ENCODE measurements around the gene PACRG. TPM values are rescaled to one million over a fixed set of nuclear protein-coding genes. Genes with fewer than 3 reads are reported as not detected.

Gene PACRG
- total RNA-seq, 1 experiment from 2014 or later: 0.44 TPM

DNA sequence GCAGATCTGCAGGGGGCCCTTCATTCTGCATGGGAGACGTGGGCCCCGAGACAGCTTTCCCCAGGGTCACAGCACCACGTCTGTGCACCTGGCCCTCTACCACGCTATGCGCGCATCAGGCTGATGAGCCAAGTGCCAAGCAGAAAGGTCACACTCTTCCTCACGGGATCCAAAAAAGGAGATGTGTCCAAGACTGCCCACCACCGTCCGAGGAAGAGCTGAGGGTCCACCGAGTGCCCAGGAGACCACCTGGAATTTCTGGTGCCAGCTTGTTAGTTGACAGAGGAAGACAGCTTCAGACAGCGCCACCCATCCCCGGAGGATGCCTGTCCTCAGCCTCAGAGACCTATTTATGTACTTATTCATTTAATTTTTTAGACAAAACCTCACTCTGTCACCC is 609.2 kb downstream of the PACRG start:
- TF ChIP-seq JUN (CRISPR knock-in tag; IDR thresholded peaks at IDR 0.05): no peak
- TF ChIP-seq, protein P1, sequence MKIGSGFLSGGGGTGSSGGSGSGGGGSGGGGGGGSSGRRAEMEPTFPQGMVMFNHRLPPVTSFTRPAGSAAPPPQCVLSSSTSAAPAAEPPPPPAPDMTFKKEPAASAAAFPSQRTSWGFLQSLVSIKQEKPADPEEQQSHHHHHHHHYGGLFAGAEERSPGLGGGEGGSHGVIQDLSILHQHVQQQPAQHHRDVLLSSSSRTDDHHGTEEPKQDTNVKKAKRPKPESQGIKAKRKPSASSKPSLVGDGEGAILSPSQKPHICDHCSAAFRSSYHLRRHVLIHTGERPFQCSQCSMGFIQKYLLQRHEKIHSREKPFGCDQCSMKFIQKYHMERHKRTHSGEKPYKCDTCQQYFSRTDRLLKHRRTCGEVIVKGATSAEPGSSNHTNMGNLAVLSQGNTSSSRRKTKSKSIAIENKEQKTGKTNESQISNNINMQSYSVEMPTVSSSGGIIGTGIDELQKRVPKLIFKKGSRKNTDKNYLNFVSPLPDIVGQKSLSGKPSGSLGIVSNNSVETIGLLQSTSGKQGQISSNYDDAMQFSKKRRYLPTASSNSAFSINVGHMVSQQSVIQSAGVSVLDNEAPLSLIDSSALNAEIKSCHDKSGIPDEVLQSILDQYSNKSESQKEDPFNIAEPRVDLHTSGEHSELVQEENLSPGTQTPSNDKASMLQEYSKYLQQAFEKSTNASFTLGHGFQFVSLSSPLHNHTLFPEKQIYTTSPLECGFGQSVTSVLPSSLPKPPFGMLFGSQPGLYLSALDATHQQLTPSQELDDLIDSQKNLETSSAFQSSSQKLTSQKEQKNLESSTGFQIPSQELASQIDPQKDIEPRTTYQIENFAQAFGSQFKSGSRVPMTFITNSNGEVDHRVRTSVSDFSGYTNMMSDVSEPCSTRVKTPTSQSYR (CRISPR knock-in tag; IDR thresholded peaks at IDR 0.05): no peak
- TF ChIP-seq, protein P2, sequence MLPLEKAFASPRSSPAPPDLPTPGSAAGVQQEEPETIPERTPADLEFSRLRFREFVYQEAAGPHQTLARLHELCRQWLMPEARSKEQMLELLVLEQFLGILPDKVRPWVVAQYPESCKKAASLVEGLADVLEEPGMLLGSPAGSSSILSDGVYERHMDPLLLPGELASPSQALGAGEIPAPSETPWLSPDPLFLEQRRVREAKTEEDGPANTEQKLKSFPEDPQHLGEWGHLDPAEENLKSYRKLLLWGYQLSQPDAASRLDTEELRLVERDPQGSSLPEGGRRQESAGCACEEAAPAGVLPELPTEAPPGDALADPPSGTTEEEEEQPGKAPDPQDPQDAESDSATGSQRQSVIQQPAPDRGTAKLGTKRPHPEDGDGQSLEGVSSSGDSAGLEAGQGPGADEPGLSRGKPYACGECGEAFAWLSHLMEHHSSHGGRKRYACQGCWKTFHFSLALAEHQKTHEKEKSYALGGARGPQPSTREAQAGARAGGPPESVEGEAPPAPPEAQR (CRISPR knock-in tag; IDR thresholded peaks at IDR 0.05): no peak
- TF ChIP-seq, protein P3, sequence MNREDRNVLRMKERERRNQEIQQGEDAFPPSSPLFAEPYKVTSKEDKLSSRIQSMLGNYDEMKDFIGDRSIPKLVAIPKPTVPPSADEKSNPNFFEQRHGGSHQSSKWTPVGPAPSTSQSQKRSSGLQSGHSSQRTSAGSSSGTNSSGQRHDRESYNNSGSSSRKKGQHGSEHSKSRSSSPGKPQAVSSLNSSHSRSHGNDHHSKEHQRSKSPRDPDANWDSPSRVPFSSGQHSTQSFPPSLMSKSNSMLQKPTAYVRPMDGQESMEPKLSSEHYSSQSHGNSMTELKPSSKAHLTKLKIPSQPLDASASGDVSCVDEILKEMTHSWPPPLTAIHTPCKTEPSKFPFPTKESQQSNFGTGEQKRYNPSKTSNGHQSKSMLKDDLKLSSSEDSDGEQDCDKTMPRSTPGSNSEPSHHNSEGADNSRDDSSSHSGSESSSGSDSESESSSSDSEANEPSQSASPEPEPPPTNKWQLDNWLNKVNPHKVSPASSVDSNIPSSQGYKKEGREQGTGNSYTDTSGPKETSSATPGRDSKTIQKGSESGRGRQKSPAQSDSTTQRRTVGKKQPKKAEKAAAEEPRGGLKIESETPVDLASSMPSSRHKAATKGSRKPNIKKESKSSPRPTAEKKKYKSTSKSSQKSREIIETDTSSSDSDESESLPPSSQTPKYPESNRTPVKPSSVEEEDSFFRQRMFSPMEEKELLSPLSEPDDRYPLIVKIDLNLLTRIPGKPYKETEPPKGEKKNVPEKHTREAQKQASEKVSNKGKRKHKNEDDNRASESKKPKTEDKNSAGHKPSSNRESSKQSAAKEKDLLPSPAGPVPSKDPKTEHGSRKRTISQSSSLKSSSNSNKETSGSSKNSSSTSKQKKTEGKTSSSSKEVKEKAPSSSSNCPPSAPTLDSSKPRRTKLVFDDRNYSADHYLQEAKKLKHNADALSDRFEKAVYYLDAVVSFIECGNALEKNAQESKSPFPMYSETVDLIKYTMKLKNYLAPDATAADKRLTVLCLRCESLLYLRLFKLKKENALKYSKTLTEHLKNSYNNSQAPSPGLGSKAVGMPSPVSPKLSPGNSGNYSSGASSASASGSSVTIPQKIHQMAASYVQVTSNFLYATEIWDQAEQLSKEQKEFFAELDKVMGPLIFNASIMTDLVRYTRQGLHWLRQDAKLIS (CRISPR knock-in tag; IDR thresholded peaks at IDR 0.05; ENCODE audit: borderline replicate concordance): no peak
- TF ChIP-seq KAT7 (CRISPR knock-in tag; IDR thresholded peaks at IDR 0.05; ENCODE audit: borderline replicate concordance): no peak
- TF ChIP-seq, protein P4, sequence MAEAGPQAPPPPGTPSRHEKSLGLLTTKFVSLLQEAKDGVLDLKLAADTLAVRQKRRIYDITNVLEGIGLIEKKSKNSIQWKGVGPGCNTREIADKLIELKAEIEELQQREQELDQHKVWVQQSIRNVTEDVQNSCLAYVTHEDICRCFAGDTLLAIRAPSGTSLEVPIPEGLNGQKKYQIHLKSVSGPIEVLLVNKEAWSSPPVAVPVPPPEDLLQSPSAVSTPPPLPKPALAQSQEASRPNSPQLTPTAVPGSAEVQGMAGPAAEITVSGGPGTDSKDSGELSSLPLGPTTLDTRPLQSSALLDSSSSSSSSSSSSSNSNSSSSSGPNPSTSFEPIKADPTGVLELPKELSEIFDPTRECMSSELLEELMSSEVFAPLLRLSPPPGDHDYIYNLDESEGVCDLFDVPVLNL (CRISPR knock-in tag; IDR thresholded peaks at IDR 0.05; ENCODE audit: borderline replicate concordance, low read depth): no peak
- TF ChIP-seq, protein P5, sequence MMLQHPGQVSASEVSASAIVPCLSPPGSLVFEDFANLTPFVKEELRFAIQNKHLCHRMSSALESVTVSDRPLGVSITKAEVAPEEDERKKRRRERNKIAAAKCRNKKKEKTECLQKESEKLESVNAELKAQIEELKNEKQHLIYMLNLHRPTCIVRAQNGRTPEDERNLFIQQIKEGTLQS (CRISPR knock-in tag; conservative IDR thresholded peaks at IDR 0.05): no peak
- no peak for ATAC-seq
- POLR2A ChIA-PET: no interaction called here
- Mint-ChIP-seq H3K9me3 (peaks cover 3% of the 10 kb centered on the region; the same call in 1 of the 2 replicates), H3K4me1 (peaks cover 33% of the 10 kb centered on the region), H3K27me3 (ENCODE audit: low read depth) (peaks cover 39% of the 10 kb centered on the region), H3K4me3 (no peak overlapping the region), H3K27ac (no peak overlapping the region), H3K36me3 (no peaks in the 10 kb centered on the region)
- CTCF ChIA-PET: no interaction called here
- DNase-seq (ENCODE audit: low spot score): no peak

DNA sequence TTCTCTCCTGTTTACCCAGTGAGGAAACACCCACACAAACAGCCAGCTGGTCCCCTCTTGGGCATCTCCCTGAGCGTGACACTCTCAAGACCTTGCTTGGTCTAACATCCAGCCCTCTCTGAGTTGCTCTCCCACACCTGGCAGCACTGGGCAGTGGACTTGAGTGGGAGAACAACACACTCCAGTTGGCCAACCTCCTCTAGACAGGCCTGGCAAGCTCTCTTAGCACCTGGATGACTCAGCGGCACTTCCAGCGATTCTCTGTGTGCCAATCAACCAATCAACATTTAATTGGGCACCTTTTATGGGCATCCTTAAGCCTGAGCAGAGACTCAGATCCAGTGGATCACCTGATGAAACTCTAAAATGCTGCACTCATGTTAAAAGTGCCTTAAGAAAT is 610.2 kb downstream of the PACRG start:
- Mint-ChIP-seq H3K36me3 (no peaks in the 10 kb centered on the region), H3K4me1 (peaks cover 35% of the 10 kb centered on the region), H3K4me3 (no peak overlapping the region), H3K9me3 (no peaks in the 10 kb centered on the region), H3K27me3 (ENCODE audit: low read depth) (peaks cover 39% of the 10 kb centered on the region), H3K27ac (no peak overlapping the region)
- ATAC-seq (no peak), DNase-seq (ENCODE audit: low spot score) (no peak)
- ChIA-PET CTCF (no interaction called here), POLR2A (no interaction called here)
- TF ChIP-seq, protein P6, sequence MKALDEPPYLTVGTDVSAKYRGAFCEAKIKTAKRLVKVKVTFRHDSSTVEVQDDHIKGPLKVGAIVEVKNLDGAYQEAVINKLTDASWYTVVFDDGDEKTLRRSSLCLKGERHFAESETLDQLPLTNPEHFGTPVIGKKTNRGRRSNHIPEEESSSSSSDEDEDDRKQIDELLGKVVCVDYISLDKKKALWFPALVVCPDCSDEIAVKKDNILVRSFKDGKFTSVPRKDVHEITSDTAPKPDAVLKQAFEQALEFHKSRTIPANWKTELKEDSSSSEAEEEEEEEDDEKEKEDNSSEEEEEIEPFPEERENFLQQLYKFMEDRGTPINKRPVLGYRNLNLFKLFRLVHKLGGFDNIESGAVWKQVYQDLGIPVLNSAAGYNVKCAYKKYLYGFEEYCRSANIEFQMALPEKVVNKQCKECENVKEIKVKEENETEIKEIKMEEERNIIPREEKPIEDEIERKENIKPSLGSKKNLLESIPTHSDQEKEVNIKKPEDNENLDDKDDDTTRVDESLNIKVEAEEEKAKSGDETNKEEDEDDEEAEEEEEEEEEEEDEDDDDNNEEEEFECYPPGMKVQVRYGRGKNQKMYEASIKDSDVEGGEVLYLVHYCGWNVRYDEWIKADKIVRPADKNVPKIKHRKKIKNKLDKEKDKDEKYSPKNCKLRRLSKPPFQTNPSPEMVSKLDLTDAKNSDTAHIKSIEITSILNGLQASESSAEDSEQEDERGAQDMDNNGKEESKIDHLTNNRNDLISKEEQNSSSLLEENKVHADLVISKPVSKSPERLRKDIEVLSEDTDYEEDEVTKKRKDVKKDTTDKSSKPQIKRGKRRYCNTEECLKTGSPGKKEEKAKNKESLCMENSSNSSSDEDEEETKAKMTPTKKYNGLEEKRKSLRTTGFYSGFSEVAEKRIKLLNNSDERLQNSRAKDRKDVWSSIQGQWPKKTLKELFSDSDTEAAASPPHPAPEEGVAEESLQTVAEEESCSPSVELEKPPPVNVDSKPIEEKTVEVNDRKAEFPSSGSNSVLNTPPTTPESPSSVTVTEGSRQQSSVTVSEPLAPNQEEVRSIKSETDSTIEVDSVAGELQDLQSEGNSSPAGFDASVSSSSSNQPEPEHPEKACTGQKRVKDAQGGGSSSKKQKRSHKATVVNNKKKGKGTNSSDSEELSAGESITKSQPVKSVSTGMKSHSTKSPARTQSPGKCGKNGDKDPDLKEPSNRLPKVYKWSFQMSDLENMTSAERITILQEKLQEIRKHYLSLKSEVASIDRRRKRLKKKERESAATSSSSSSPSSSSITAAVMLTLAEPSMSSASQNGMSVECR (CRISPR knock-in tag; IDR thresholded peaks at IDR 0.05; ENCODE audit: borderline replicate concordance): no peak
- TF ChIP-seq ZNF416 (CRISPR knock-in tag; IDR thresholded peaks at IDR 0.05) (no peak), TEAD1 (CRISPR knock-in tag; IDR thresholded peaks at IDR 0.05) (no peak), NR2C2 (CRISPR knock-in tag; IDR thresholded peaks at IDR 0.05) (no peak), SP1 (CRISPR knock-in tag; conservative IDR thresholded peaks at IDR 0.05) (no peak), NR3C1 (CRISPR knock-in tag; conservative IDR thresholded peaks at IDR 0.05; ENCODE audit: low read depth) (no peak)
- TF ChIP-seq, protein P7, sequence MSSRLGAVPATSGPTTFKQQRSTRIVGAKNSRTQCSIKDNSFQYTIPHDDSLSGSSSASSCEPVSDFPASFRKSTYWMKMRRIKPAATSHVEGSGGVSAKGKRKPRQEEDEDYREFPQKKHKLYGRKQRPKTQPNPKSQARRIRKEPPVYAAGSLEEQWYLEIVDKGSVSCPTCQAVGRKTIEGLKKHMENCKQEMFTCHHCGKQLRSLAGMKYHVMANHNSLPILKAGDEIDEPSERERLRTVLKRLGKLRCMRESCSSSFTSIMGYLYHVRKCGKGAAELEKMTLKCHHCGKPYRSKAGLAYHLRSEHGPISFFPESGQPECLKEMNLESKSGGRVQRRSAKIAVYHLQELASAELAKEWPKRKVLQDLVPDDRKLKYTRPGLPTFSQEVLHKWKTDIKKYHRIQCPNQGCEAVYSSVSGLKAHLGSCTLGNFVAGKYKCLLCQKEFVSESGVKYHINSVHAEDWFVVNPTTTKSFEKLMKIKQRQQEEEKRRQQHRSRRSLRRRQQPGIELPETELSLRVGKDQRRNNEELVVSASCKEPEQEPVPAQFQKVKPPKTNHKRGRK (CRISPR knock-in tag; IDR thresholded peaks at IDR 0.05; ENCODE audit: borderline replicate concordance): no peak
